ENCODE measurements around the gene DIP2C. TPM values are rescaled to one million over a fixed set of nuclear protein-coding genes. Genes with fewer than 3 reads are reported as not detected.

Gene DIP2C
- total RNA-seq, 2 experiments from 2014 or later, result 1.6 to 1.7 TPM

- H3K4me1 Mint-ChIP-seq, result peaks cover 3% of the 10 kb centered on the region
- no peak for ATAC-seq (ENCODE audit: low read depth)
- no peaks in the 10 kb centered on the region for H3K27me3 Mint-ChIP-seq
- DNase-seq, result no peak
- no peaks in the 10 kb centered on the region for H3K36me3 Mint-ChIP-seq
- H3K9me3 Mint-ChIP-seq, result no peaks in the 10 kb centered on the region
- H3K4me3 Mint-ChIP-seq, result no peak overlapping the region
- POLR2A ChIA-PET, result no interaction called here
- H3K27ac Mint-ChIP-seq, result no peak overlapping the region
These were observed 300.1 kb downstream of the DIP2C start for GRCh38 chr10:389261-389790.

DNA sequence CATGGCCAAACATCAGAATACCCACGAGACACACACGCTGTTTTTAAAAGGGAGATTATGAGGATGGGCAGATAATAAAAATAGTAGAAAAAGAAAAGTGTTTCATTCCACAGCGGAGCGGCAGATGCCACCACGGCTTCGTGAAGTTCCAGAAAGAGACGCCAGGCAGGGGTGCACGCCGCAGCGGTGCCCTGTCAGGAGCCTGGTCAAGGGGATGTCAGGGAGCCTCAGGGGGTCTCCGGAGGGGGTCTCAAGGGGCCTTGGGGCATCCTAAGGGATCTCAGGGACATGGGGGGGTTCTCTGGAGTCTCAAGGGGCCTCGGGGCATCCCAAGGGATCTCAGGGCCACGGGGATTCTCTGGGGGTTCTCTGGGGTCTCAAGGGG lies 300.8 kb downstream of the DIP2C start:
- POLR2A ChIA-PET, result no interaction called here
- Mint-ChIP-seq H3K27me3 (no peaks in the 10 kb centered on the region), H3K4me3 (no peak overlapping the region), H3K4me1 (peaks cover 3% of the 10 kb centered on the region), H3K9me3 (no peaks in the 10 kb centered on the region), H3K36me3 (no peaks in the 10 kb centered on the region), H3K27ac (no peak overlapping the region)
- DNase-seq (no peak), ATAC-seq (ENCODE audit: low read depth) (no peak)

- peaks cover 6% of the 10 kb centered on the region for H3K4me1 Mint-ChIP-seq
- no peaks in the 10 kb centered on the region for H3K27me3 Mint-ChIP-seq
- ATAC-seq (ENCODE audit: low read depth) (no peak), DNase-seq (no peak)
- no peaks in the 10 kb centered on the region for H3K9me3 Mint-ChIP-seq
- no peak overlapping the region for H3K4me3 Mint-ChIP-seq
- H3K36me3 Mint-ChIP-seq, result no peaks in the 10 kb centered on the region
- POLR2A ChIA-PET, result interaction anchor here (1.0 kb wide), 1 partner anchor 68 kb away, joined by 5 read pairs; no protein-coding TSS in a partner anchor
- H3K27ac Mint-ChIP-seq, result no peak overlapping the region
These were observed 301.4 kb downstream of the DIP2C start for GRCh38 chr10:387909-388660.

- no peaks in the 10 kb centered on the region for H3K9me3 Mint-ChIP-seq
- no peaks in the 10 kb centered on the region for H3K27me3 Mint-ChIP-seq
- peaks cover 9% of the 10 kb centered on the region for H3K4me1 Mint-ChIP-seq
- ATAC-seq (ENCODE audit: low read depth) (no peak), DNase-seq (no peak)
- POLR2A ChIA-PET, result interaction anchor here (1.0 kb wide), 1 partner anchor 67 kb away, joined by 5 read pairs; no protein-coding TSS in a partner anchor
- no peaks in the 10 kb centered on the region for H3K36me3 Mint-ChIP-seq
- H3K4me3 Mint-ChIP-seq, result no peak overlapping the region
- H3K27ac Mint-ChIP-seq, result no peak overlapping the region
These were observed 301.9 kb downstream of the DIP2C start for GRCh38 chr10:387593-387891.

GRCh38 chr10:386771-387592 lies 302.5 kb downstream of the DIP2C start:
- H3K36me3 Mint-ChIP-seq, result peaks cover 1% of the 10 kb centered on the region
- no peak overlapping the region for H3K27ac Mint-ChIP-seq
- H3K27me3 Mint-ChIP-seq, result no peaks in the 10 kb centered on the region
- peaks cover 14% of the 10 kb centered on the region for H3K4me1 Mint-ChIP-seq
- no peak for DNase-seq
- ATAC-seq (ENCODE audit: low read depth), result no peak
- POLR2A ChIA-PET, result no interaction called here
- H3K9me3 Mint-ChIP-seq, result no peaks in the 10 kb centered on the region
- no peak overlapping the region for H3K4me3 Mint-ChIP-seq

GRCh38 chr10:385571-386300 lies 303.7 kb downstream of the DIP2C start:
- ATAC-seq (ENCODE audit: low read depth), result no peak
- Mint-ChIP-seq H3K36me3 (peaks cover 6% of the 10 kb centered on the region), H3K27ac (no peak overlapping the region), H3K27me3 (no peaks in the 10 kb centered on the region), H3K4me3 (no peak overlapping the region), H3K4me1 (peaks cover 19% of the 10 kb centered on the region), H3K9me3 (no peaks in the 10 kb centered on the region)
- POLR2A ChIA-PET, result no interaction called here
- no peak for DNase-seq

GRCh38 chr10:384538-385305 lies 304.7 kb downstream of the DIP2C start:
- Mint-ChIP-seq H3K36me3 (peaks cover 6% of the 10 kb centered on the region), H3K27ac (no peak overlapping the region), H3K4me1 (peaks cover 19% of the 10 kb centered on the region), H3K4me3 (no peak overlapping the region), H3K9me3 (no peaks in the 10 kb centered on the region), H3K27me3 (peaks cover 2% of the 10 kb centered on the region)
- no peak for ATAC-seq (ENCODE audit: low read depth)
- POLR2A ChIA-PET, result no interaction called here
- no peak for DNase-seq

DNA sequence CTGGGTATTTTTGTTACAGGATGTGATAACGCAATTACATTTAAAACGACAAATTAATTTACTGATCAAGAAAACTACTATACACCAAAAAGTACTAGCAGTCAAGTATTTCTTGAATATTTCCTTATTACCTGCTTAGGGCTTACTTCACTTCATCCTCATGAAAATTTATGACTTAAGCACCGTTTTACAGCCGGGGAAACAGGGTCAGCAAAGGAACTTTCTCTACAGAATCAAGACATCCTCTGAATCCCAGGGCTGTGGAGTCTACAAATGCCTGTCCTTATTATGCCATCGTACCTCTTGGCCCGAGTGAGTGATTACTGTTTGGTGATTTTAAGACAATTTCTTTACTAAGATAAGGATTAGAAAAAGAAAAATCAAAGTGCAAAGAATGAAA lies 305.9 kb downstream of the DIP2C start:
- peaks cover 3% of the 10 kb centered on the region for H3K27me3 Mint-ChIP-seq
- POLR2A ChIA-PET, result no interaction called here
- no peak overlapping the region for H3K27ac Mint-ChIP-seq
- peaks cover 6% of the 10 kb centered on the region for H3K36me3 Mint-ChIP-seq
- peaks cover 19% of the 10 kb centered on the region for H3K4me1 Mint-ChIP-seq
- no peaks in the 10 kb centered on the region for H3K9me3 Mint-ChIP-seq
- H3K4me3 Mint-ChIP-seq, result no peak overlapping the region
- DNase-seq (no peak), ATAC-seq (ENCODE audit: low read depth) (no peak)

- peak overlapping the region; percentile 66 for H3K4me3 Mint-ChIP-seq
- peak; percentile 48 for DNase-seq
- POLR2A ChIA-PET, result no interaction called here
These were observed 307.7 kb downstream of the DIP2C start for GRCh38 chr10:381805-382204.

GRCh38 chr10:381346-381745 lies 308.1 kb downstream of the DIP2C start:
- Mint-ChIP-seq H3K27me3 (peaks cover 3% of the 10 kb centered on the region), H3K4me1 (peaks cover 29% of the 10 kb centered on the region), H3K9me3 (peaks cover 6% of the 10 kb centered on the region), H3K27ac (peak overlapping the region; percentile 87), H3K36me3 (peaks cover 6% of the 10 kb centered on the region), H3K4me3 (peak overlapping the region; percentile 66)
- ATAC-seq (ENCODE audit: low read depth) (no peak), DNase-seq (peak; percentile 7)
- POLR2A ChIA-PET, result no interaction called here

More at GRCh38 chr10:381805-382204, 307.7 kb downstream of the DIP2C start:
- Mint-ChIP-seq H3K27ac (peak overlapping the region; percentile 87), H3K4me1 (peaks cover 27% of the 10 kb centered on the region), H3K9me3 (peaks cover 6% of the 10 kb centered on the region), H3K36me3 (peaks cover 6% of the 10 kb centered on the region), H3K27me3 (peaks cover 3% of the 10 kb centered on the region)
- peak; percentile 97 for ATAC-seq (ENCODE audit: low read depth)

DNA sequence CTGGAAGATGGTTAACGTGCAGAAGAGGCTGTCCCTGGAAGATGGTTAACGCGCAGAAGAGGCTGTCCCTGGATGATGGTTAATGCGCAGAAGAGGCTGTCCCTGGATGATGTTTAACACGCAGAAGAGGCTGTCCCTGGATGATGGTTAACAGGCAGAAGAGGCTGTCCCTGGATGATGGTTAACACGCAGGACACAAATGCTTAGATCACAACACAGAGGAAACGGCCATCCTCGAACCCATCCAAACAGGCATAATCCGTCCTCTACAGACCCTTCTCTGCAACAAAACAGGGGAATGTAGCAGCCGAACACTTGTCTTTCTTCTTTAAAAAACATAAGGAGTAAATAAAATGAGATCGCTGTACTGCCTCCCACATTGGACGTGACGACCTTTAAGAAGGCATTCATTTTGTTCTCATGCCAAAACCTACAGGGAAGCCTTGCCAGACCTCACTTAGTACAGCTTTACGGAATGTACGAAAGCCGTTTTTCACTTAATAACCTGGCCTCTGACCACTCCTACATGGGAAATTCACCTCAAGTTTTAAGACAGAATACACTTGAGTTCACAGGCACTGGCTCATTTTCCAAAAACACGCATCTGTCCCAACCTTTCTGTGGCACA lies 309.0 kb downstream of the DIP2C start:
- Mint-ChIP-seq H3K27me3 (peaks cover 3% of the 10 kb centered on the region), H3K36me3 (peaks cover 6% of the 10 kb centered on the region), H3K4me3 (no peak overlapping the region), H3K4me1 (peaks cover 29% of the 10 kb centered on the region), H3K27ac (no peak overlapping the region), H3K9me3 (peaks cover 6% of the 10 kb centered on the region)
- ATAC-seq (ENCODE audit: low read depth) (no peak), DNase-seq (no peak)
- POLR2A ChIA-PET, result no interaction called here

DNA sequence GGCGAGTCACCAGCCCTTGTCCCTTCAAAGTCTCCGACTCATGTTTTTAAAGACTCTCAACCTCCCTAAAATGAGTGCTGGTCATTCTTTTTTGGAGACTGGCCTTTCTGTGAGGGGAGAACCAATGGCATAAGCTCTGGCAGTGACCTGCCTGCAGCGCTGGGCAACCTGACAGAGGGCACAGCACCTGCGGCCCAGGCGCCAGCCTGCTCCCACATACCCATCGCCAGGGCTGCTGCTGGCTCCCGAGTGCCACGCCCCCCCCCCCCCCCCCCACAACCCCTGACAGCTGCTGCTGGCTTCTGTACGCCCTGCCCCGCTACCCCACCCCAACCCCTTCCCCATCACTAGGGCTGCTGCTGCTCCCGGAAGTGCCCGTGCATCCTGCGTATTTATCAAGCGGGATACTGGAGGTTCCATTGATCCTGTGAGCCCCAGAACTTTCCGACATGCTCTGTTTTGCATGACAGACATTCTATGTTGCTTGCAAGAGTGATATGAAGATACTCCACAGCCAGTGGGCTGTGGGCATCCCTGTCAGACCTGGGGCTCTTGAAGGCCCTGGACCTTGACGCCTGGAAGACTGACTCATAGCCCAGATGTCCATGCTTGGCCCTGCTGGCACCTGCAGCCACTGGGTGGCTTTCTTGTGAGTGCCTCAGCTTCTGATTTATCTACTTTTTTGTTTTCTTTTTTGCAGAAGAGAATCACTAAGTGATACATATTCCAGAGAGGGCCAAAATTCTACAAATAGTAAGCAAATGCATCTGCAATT lies 310.4 kb downstream of the DIP2C start:
- Mint-ChIP-seq H3K36me3 (peaks cover 10% of the 10 kb centered on the region), H3K9me3 (peaks cover 6% of the 10 kb centered on the region), H3K27ac (no peak overlapping the region), H3K4me3 (no peak overlapping the region), H3K4me1 (peaks cover 29% of the 10 kb centered on the region), H3K27me3 (peaks cover 3% of the 10 kb centered on the region)
- ATAC-seq (ENCODE audit: low read depth) (no peak), DNase-seq (peak; percentile 12)
- POLR2A ChIA-PET, result no interaction called here

Data from activated naive CD8-positive, alpha-beta T cell treated with anti-CD3 and anti-CD28 coated beads, Interleukin-2, amount 10 ng/mL, durations not matched to agents 7 days and 5 days (primary cell).